Peyer's patch (tissue), 4 donors: ENCODE measurements around the gene LRCH4. TPM values are rescaled to one million over a fixed set of nuclear protein-coding genes. Genes with fewer than 3 reads are reported as not detected.

ENCODE experiments used
- DNase-seq, 3 donors: peaks; one replicate each; pipeline ENCODE4 v3.0.0-alpha.2; 2017 to 2019
- H3K27ac ChIP-seq, 4 donors: fragments of 200-600 bp; sonication (generic); one replicate each; pipeline ENCODE4 v1.5.1; 2016 to 2019
- H3K27me3 ChIP-seq, 2 donors: fragments of 200-600 bp; sonication (generic); one replicate each; pipeline ENCODE4 v1.5.1; 2019
- H3K36me3 ChIP-seq, 3 donors: fragments of 200-600 bp; sonication (generic); one replicate each; pipeline ENCODE4 v1.5.1; 2016 to 2019
- H3K4me1 ChIP-seq, 4 donors: fragments of 200-600 bp; sonication (generic); one replicate each; pipeline ENCODE4 v1.5.1; 2016 to 2019
- H3K4me3 ChIP-seq, 4 donors: fragments of 200-600 bp; sonication (generic); 1 replicate in 3 of 4; 2 replicates in 1 of 4; pipeline ENCODE4 v1.5.1; 2016 to 2019; ENCODE audit warnings: mild to moderate bottlenecking in 1 of 4
- H3K9me3 ChIP-seq, 4 donors: fragments of 200-600 bp; sonication (generic); one replicate each; pipeline ENCODE4 v1.5.1; 2016 to 2019; ENCODE audit warnings: mild to moderate bottlenecking in 1 of 4
- POLR2A ChIP-seq, 2 donors: fragments of 450-650 bp; IDR thresholded peaks; one replicate each; pipeline ENCODE4 v1.5.1; 2017; ENCODE audit warnings: antibody characterized with exemption in 2 of 2, mild to moderate bottlenecking in 2 of 2, moderate library complexity in 2 of 2
- total RNA-seq, 4 donors: library from RNA; depleted of rRNA; stranded (reverse); fragments of >200 nt; gene quantifications; one replicate each; pipeline ENCODE4 v1.1.0, GENCODE V29; 2016
- TF ChIP-seq, protein P1 (sequence below), 6 experiments: fragments of 450-650 bp in 4 of 6; fragments of 200-600 bp in 2 of 6; sonication (generic) in 1 of 6; IDR thresholded peaks; one replicate each; pipeline ENCODE4 v1.5.1; 2017 to 2019; ENCODE audit warnings: antibody characterized with exemption in 6 of 6, mild to moderate bottlenecking in 3 of 6, moderate library complexity in 1 of 6

Gene LRCH4
- total RNA-seq, 4 donors from 2014 or later = 76.7 to 232 (median 156) TPM

DNA sequence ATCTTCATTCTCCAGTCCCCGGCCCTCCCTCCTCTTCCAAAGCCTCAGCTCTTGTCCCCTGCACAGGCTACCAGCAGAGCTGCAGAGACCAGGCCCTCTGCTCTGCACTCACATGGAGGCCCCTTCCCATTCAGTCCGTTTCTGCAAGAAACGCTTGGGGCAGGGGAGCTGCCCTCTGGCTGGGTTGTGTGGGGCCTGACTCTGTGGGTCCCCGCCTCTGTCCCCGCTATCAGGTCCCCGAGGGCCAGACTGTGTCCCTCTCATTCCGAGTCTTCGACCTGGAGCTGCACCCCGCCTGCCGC lies 17.7 kb upstream of the LRCH4 start:
- Histone ChIP-seq H3K27ac (peak overlapping the region; percentile 74 to 86 (median 82)), H3K4me1 (peaks cover 0 to 37% (median 6%) of the 10 kb centered on the region in 4 donors), H3K36me3 (no peaks in the 10 kb centered on the region), H3K4me3 (peak overlapping the region; percentile 65 to 75 (median 65)), H3K9me3 (no peaks in the 10 kb centered on the region), H3K27me3 (no peaks in the 10 kb centered on the region)
- TF ChIP-seq POLR2A (IDR thresholded peaks at IDR 0.05) = no peak
- TF ChIP-seq, protein P1, sequence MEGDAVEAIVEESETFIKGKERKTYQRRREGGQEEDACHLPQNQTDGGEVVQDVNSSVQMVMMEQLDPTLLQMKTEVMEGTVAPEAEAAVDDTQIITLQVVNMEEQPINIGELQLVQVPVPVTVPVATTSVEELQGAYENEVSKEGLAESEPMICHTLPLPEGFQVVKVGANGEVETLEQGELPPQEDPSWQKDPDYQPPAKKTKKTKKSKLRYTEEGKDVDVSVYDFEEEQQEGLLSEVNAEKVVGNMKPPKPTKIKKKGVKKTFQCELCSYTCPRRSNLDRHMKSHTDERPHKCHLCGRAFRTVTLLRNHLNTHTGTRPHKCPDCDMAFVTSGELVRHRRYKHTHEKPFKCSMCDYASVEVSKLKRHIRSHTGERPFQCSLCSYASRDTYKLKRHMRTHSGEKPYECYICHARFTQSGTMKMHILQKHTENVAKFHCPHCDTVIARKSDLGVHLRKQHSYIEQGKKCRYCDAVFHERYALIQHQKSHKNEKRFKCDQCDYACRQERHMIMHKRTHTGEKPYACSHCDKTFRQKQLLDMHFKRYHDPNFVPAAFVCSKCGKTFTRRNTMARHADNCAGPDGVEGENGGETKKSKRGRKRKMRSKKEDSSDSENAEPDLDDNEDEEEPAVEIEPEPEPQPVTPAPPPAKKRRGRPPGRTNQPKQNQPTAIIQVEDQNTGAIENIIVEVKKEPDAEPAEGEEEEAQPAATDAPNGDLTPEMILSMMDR (IDR thresholded peaks at IDR 0.05) = no peak
- no peak for DNase-seq

DNA sequence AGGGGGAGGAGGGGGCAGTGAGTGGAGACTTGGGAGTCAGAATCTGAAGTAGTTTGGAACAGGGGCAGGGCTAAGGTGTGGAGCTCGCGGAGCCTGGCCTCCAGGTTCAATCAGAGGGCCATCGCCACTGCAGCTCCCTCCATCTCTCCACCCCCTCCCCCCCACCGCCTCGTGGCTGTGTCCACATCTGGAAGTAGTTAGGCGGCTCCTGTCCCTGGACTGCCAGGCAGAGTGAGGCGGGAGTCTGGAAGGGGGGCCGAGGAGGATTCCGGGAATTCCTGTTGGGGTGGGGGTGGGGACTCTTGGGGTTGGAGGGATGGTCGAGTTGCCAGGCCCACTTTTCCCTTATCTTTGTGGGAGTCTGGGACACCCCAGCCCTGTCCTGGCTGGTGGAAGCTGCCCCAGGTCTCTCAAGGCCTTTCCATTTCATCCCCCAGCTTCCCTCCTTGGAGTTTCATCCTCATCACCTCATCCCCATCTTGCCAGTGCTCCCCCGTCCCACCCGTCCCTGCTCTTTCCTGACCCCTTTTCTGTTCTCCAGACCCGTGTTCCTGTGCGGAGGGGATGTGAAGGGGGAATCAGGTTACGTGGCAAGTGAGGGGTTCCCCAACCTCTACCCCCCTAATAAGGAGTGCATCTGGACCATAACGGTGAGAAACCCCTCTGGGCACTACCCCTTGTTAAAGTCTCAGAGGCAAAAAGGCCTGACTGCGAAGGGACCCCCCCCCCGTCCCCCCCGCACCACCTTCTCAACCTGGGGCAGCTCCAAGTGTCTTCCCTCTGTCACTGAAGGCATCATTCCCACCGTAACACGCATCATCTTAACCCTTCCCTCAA lies 17.2 kb upstream of the LRCH4 start:
- peaks cover 0 to 37% (median 6%) of the 10 kb centered on the region in 4 donors for H3K4me1 ChIP-seq
- TF ChIP-seq POLR2A (IDR thresholded peaks at IDR 0.05) = no peak
- TF ChIP-seq, protein P1 (IDR thresholded peaks at IDR 0.05) = no peak
- H3K9me3 ChIP-seq = no peaks in the 10 kb centered on the region
- no peaks in the 10 kb centered on the region for H3K36me3 ChIP-seq
- no peaks in the 10 kb centered on the region for H3K27me3 ChIP-seq
- H3K4me3 ChIP-seq = peak overlapping the region in 3 of 4 donors; percentile 65 to 75 (median 65)
- DNase-seq = peak in 2 of 3 donors; percentile 40 to 73
- H3K27ac ChIP-seq = peak overlapping the region; percentile 74 to 86 (median 82)

DNA sequence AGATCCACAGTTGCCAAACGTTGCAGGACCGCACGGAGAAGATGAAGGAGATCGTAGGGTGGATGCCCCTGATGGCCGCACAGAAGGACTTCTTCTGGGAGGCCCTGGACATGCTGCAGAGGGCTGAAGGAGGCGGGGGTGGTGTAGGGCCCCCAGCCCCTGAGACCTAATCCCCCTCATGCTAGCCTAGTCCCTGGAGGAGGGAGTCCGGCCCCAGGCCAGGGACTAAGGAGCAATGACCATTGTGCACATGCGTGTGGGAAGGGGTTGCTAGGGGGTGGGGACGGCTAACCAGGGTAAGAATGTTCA lies 14.8 kb upstream of the LRCH4 start:
- no peaks in the 10 kb centered on the region for H3K27me3 ChIP-seq

DNA sequence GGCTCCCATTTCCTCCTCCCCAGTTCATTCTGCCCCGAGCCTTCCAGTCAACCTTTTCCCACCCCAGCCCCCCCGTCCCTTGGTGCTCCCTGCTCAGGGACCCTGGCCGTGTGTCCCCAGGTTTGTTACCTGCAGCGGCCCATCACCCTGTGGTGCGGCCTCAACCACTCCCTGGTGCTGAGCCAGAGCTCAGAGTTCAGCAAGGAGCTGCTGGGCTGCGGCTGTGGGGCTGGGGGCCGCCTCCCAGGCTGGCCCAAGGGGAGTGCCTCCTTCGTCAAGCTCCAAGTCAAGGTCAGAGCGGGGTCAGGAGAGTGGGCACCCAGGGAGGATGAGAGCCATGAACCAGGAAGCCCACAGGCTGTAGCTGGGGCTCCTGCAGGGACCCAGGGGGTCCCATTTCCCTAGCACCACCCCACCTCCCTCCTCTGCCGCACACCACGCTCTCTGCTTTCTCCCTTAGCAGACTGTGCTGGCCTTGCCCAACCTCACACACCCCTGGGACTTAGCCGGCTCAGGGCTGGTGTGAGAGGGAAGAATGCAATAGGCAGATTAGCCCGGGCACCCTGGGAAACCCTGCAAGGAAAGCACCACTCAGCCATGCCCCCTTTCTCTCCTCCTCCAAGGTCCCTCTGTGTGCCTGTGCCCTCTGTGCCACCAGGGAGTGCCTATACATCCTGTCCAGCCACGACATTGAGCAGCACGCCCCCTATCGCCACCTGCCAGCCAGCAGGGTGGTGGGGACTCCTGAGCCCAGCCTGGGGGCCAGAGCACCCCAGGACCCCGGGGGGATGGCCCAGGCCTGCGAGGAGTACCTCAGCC lies 14.2 kb upstream of the LRCH4 start:
- TF ChIP-seq, protein P1 (IDR thresholded peaks at IDR 0.05) = no peak
- no peak for TF ChIP-seq POLR2A (IDR thresholded peaks at IDR 0.05)
- no peaks in the 10 kb centered on the region for H3K9me3 ChIP-seq
- H3K27ac ChIP-seq = no peak overlapping the region
- no peaks in the 10 kb centered on the region for H3K36me3 ChIP-seq
- H3K27me3 ChIP-seq = no peaks in the 10 kb centered on the region
- peaks cover 0 to 29% (median 2%) of the 10 kb centered on the region in 4 donors for H3K4me1 ChIP-seq
- H3K4me3 ChIP-seq = no peak overlapping the region
- no peak for DNase-seq

More for the DNA sequence above, 14.8 kb upstream of the LRCH4 start:
- Histone ChIP-seq H3K9me3 (no peaks in the 10 kb centered on the region), H3K4me1 (peaks cover 0 to 35% (median 5%) of the 10 kb centered on the region in 4 donors), H3K4me3 (no peak overlapping the region), H3K36me3 (no peaks in the 10 kb centered on the region), H3K27ac (no peak overlapping the region)
- no peak for DNase-seq
- TF ChIP-seq, protein P1 (IDR thresholded peaks at IDR 0.05) = no peak
- no peak for TF ChIP-seq POLR2A (IDR thresholded peaks at IDR 0.05)

DNA sequence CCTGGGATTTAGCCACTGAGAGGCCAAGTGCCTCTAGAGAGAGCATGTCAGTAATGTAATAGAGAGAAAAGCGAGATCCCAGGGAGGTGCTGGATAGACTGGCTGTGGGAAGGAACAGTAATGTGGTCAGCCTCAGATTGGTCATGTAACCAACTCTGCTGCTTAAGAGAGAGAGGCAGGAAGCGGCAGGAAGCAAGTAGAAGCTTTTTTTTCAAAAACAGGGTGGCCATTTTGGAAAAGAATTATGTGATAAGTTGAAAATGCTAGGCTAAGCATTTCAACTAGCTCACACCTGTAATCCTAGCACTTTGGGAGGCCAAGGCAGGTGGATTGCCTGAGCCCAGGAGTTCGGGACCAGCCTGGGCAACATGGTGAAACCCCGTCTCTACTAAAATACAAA lies 12.5 kb upstream of the LRCH4 start:
- no peak for DNase-seq
- H3K27me3 ChIP-seq = no peaks in the 10 kb centered on the region
- no peak overlapping the region for H3K4me3 ChIP-seq
- TF ChIP-seq, protein P1 (IDR thresholded peaks at IDR 0.05) = no peak
- no peak for TF ChIP-seq POLR2A (IDR thresholded peaks at IDR 0.05)
- H3K9me3 ChIP-seq = no peaks in the 10 kb centered on the region
- no peaks in the 10 kb centered on the region for H3K36me3 ChIP-seq
- no peak overlapping the region for H3K27ac ChIP-seq
- H3K4me1 ChIP-seq = peaks cover 0 to 14% (median 0%) of the 10 kb centered on the region in 4 donors
